Tibial nerve (tissue), 4 donors: ENCODE results near the gene FAR1.

Experiments used
- CTCF ChIP-seq, 5 experiments: fragments of 200-600 bp in 3 of 5; fragments of 450-650 bp in 2 of 5; sonication (generic) in 3 of 5; IDR thresholded peaks; one replicate each; pipeline ENCODE4 v1.5.1; 2016 to 2019; ENCODE audit warnings: antibody characterized with exemption in 5 of 5, mild to moderate bottlenecking in 3 of 5, moderate library complexity in 2 of 5
- EP300 ChIP-seq, 2 donors: sonication (generic); formaldehyde crosslinking; IDR thresholded peaks; one replicate each; pipeline ENCODE4 v1.6.1; 2017; ENCODE audit warnings: antibody characterized with exemption in 2 of 2, mild to moderate bottlenecking in 1 of 2
- POLR2A ChIP-seq, 2 donors: fragments of 450-650 bp; IDR thresholded peaks; one replicate each; pipeline ENCODE4 v1.6.1; 2017; ENCODE audit warnings: antibody characterized with exemption in 2 of 2, mild to moderate bottlenecking in 2 of 2, moderate library complexity in 2 of 2

GRCh38 chr11:13765886-13766285, 97.4 kb downstream of the FAR1 start:
- TF ChIP-seq CTCF (IDR thresholded peaks at IDR 0.05) (no peak), POLR2A (IDR thresholded peaks at IDR 0.05) (no peak), EP300 (IDR thresholded peaks at IDR 0.05) (no peak)
